ENCODE measurements around the gene CDK5RAP3. TPM values are rescaled to one million over a fixed set of nuclear protein-coding genes. Genes with fewer than 3 reads are reported as not detected.

The CDK5RAP3 gene
- total RNA-seq, 1 experiment from 2014 or later = 255 TPM

DNA sequence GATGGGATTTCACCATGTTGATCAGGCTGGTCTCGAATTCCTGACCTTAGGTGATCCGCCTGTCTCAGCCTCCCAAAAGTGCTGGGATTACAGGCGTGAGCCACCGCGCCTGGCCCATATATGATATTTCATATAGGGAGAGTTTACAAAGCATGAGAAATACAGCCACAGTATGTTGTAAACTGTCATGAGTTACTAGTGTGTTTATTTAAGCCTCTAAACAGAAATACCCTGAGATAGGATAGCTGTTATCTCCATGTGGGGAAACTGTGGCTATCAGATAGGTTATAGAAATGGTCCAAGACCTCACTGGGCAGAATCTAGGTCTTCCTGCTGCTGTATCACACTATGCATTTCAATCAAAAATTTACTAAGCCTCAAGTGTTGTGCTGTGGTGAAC, 2.1 kb upstream of the CDK5RAP3 start (continued):
- TF ChIP-seq, protein P1, sequence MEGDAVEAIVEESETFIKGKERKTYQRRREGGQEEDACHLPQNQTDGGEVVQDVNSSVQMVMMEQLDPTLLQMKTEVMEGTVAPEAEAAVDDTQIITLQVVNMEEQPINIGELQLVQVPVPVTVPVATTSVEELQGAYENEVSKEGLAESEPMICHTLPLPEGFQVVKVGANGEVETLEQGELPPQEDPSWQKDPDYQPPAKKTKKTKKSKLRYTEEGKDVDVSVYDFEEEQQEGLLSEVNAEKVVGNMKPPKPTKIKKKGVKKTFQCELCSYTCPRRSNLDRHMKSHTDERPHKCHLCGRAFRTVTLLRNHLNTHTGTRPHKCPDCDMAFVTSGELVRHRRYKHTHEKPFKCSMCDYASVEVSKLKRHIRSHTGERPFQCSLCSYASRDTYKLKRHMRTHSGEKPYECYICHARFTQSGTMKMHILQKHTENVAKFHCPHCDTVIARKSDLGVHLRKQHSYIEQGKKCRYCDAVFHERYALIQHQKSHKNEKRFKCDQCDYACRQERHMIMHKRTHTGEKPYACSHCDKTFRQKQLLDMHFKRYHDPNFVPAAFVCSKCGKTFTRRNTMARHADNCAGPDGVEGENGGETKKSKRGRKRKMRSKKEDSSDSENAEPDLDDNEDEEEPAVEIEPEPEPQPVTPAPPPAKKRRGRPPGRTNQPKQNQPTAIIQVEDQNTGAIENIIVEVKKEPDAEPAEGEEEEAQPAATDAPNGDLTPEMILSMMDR (IDR thresholded peaks at IDR 0.05 in 2 of 3, conservative IDR thresholded peaks at IDR 0.05 in 1 of 3; ENCODE audit: borderline replicate concordance in 1 of 3, insufficient read depth in 1 of 3, low read depth in 2 of 3, low read length in 2 of 3) = no peak
- TF ChIP-seq ZNF274 (IDR thresholded peaks at IDR 0.05; ENCODE audit: low read depth, low read length) (no peak), RAD21 (IDR thresholded peaks at IDR 0.05; ENCODE audit: low read depth) (no peak), EGR1 (IDR thresholded peaks at IDR 0.05; ENCODE audit: low read depth) (no peak), POLR2A (IDR thresholded peaks at IDR 0.05; ENCODE audit: borderline replicate concordance, extremely low read depth, insufficient read depth, insufficient read length) (no peak), FOSL1 (IDR thresholded peaks at IDR 0.05; ENCODE audit: low read depth) (no peak)

DNA sequence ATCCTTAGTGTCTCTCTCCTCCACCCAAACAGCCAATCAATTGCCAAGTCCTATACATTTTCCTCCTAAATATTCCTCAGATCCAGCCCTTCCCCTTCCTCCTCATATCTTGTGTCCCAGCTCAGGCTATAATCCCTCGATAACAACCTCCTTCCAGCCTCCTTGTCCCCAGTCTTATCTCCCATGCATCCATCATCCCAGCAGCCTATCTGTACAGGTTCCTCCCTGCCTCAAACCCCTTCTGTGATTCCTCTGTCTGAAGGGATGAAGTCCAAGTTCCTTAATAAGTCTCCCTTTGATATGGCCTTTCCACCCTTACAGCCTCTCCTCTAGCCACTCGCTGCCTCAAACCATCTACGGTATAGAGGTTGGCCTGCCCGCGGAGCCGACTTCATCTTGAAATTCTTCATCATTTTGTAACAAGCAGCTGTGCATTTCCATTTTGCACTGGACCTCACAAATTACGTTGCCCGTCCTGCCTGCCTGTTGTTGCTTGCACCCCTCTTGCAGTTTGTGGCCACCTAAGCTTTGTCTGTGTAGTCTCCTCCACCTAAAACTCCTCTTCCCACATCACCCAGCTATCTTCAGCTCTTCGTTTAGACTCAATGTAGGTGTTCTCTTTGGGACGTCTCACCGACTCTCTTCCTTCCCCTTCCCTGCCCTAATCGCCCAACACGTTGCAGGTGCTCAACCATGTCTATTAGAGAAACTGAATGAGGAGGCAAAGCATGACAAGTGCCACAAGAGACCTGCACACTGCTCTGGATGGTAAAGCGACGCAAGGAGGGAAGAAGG, 786 bp upstream of the CDK5RAP3 start:
- H3K79me2 ChIP-seq (ENCODE audit: insufficient read depth, low read length) = peaks cover 20% of the 10 kb centered on the region
- RAD21 ChIA-PET (ENCODE audit: low non-redundant PET in 1 of 2, low total read pairs in 2 of 2, uncharacterized antibody in 2 of 2, unreplicated experiment in 2 of 2) = interaction anchor here (1.2 to 1.9 kb wide), 6 partner anchors 21 to 127 kb away, joined by 4 to 9 read pairs (median 4); partner anchors contain the start of gene SP2 (in 1 of the 2)
- H3K4me3 ChIP-seq (replicated peaks in 1 of 2; ENCODE audit: low read depth in 1 of 2, low read length in 2 of 2) = peak overlapping the region; percentile 37 to 40
- peaks cover 19 to 51% of the 10 kb centered on the region in 2 experiments for H3K4me1 ChIP-seq (ENCODE audit: control insufficient read depth in 1 of 2, insufficient read depth in 2 of 2, low read length in 2 of 2)
- peak overlapping the region; percentile 23; the same call in 1 of the 2 replicates for H3K27ac ChIP-seq (ENCODE audit: low read depth, low read length)
- peak overlapping the region; percentile 39 for H3K9ac ChIP-seq (ENCODE audit: low read length)
- ATAC-seq (no peak), DNase-seq (ENCODE audit: low read depth, low spot score) (no peak)
- peak overlapping the region; percentile 73 for H3K4me2 ChIP-seq (ENCODE audit: low read length)
- H2AFZ ChIP-seq (ENCODE audit: low read depth, low read length, poor library complexity, severe bottlenecking) = peak overlapping the region; percentile 74
- no peaks in the 10 kb centered on the region for H3K9me3 ChIP-seq (ENCODE audit: control insufficient read depth in 1 of 2, insufficient read depth in 1 of 2, low read depth in 1 of 2, low read length in 2 of 2)
- no peaks in the 10 kb centered on the region for H4K20me1 ChIP-seq (ENCODE audit: insufficient read depth)
- H3K27me3 ChIP-seq (ENCODE audit: insufficient read depth, low read length) = no peaks in the 10 kb centered on the region
- POLR2A ChIA-PET = interaction anchor here (0.6 to 3.1 kb wide), 17 partner anchors 10 to 131 kb away, joined by 3 to 28 read pairs (median 5); partner anchors contain the start of genes CBX1, NFE2L1, PNPO and PRR15L
- intact Hi-C loops (cut with micrococcal nuclease) = loop anchor here (1.0 to 2.0 kb wide), 5 partner anchors 21 to 139 kb away; partner anchors contain the start of genes LRRC46, MRPL10 and SP2
- no peaks in the 10 kb centered on the region for H3K9me2 ChIP-seq (ENCODE audit: insufficient read depth)
- CTCF ChIA-PET = interaction anchor here (0.6 to 4.0 kb wide), 30 partner anchors 9 to 163 kb away, joined by 3 to 42 read pairs (median 6); partner anchors contain the start of genes LRRC46, MRPL10, NFE2L1 and PNPO
- TF ChIP-seq TCF7L2 (IDR thresholded peaks at IDR 0.05; ENCODE audit: borderline replicate concordance, extremely low read depth, insufficient read depth, insufficient read length) = no peak
- BruUV-seq (replicated peaks) = no TSS peak
- peaks cover 11 to 13% of the 10 kb centered on the region in 2 experiments; a peak in 3 of 4 replicates for H3K36me3 ChIP-seq (ENCODE audit: control insufficient read depth in 1 of 2, insufficient read depth in 2 of 2, low read length in 2 of 2)

All from HCT116 (cell line).